Measurements from ENCODE around the gene C10orf105. TPM values are rescaled to one million over a fixed set of nuclear protein-coding genes. Genes with fewer than 3 reads are reported as not detected.

C10orf105 gene
- total RNA-seq, 4 donors from 2014 or later: 0.20 to 0.42 (median 0.26) TPM

GRCh38 chr10:71708897-71709882, 10.4 kb downstream of the C10orf105 start:
- H3K4me1 ChIP-seq: peaks cover 8 to 56% (median 22%) of the 10 kb centered on the region in 4 donors
- no peaks in the 10 kb centered on the region for H3K9me3 ChIP-seq
- peak overlapping the region in 2 of 4 donors; percentile 6 to 25 for H3K27ac ChIP-seq
- WGBS, 2 donors: 73 to 76% methylated on average over 28 of the region's 28 CpGs
- no peaks in the 10 kb centered on the region for H3K36me3 ChIP-seq
- no peaks in the 10 kb centered on the region for H3K27me3 ChIP-seq
- H3K4me3 ChIP-seq: no peak overlapping the region
- TF ChIP-seq EP300 (IDR thresholded peaks at IDR 0.05): no peak
- TF ChIP-seq POLR2A (IDR thresholded peaks at IDR 0.05): no peak
- no peak for TF ChIP-seq CTCF (IDR thresholded peaks at IDR 0.05)
- no peak for DNase-seq (ENCODE audit: low spot score in 2 of 2)

DNA sequence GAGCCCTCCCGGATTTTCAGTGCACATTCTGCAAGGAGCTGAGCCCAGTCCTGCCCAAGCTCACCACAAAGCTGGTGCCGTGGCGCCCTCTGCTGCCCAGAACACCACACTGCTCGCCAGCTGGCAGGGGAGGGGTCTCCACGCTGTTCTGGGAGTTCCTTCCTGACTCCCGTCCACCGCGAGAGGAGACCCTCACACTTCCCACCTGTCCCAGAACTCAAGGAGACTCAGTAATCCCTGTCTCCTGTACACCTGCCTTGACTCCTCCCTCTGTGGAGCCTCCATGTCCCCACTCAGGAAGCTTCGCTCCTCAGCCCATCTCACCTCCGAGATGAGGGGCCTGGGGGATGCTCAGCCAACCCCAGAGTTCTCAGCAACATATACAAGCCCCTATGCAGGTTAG, 11.3 kb downstream of the C10orf105 start:
- Histone ChIP-seq H3K4me1 (peaks cover 3 to 47% (median 14%) of the 10 kb centered on the region in 4 donors), H3K36me3 (no peaks in the 10 kb centered on the region), H3K27me3 (no peaks in the 10 kb centered on the region), H3K9me3 (no peaks in the 10 kb centered on the region), H3K27ac (peak overlapping the region in 1 of 4 donors; percentile 25), H3K4me3 (no peak overlapping the region)
- peak in 1 of 2 donors; percentile 54 for DNase-seq (ENCODE audit: low spot score in 2 of 2)
- WGBS, 2 donors: 17 to 19% methylated on average over 10 of the region's 10 CpGs
- TF ChIP-seq CTCF (IDR thresholded peaks at IDR 0.05) (peak; percentile 75 to 92 (median 90)), POLR2A (IDR thresholded peaks at IDR 0.05) (no peak)

GRCh38 chr10:71707240-71707789, 12.3 kb downstream of the C10orf105 start:
- 87 to 98% methylated on average over 5 of the region's 5 CpGs for WGBS, 2 donors
- peaks cover 0 to 37% (median 6%) of the 10 kb centered on the region in 4 donors for H3K4me1 ChIP-seq
- H3K36me3 ChIP-seq: no peaks in the 10 kb centered on the region
- TF ChIP-seq CTCF (IDR thresholded peaks at IDR 0.05) (no peak), POLR2A (IDR thresholded peaks at IDR 0.05) (no peak), EP300 (IDR thresholded peaks at IDR 0.05) (no peak)
- no peaks in the 10 kb centered on the region for H3K9me3 ChIP-seq
- H3K27ac ChIP-seq: no peak overlapping the region
- H3K4me3 ChIP-seq: no peak overlapping the region
- DNase-seq (ENCODE audit: low spot score in 2 of 2): no peak
- H3K27me3 ChIP-seq: no peaks in the 10 kb centered on the region

- Histone ChIP-seq H3K9me3 (no peaks in the 10 kb centered on the region), H3K4me1 (peaks cover 0 to 29% (median 0%) of the 10 kb centered on the region in 4 donors), H3K4me3 (no peak overlapping the region), H3K36me3 (no peaks in the 10 kb centered on the region), H3K27me3 (no peaks in the 10 kb centered on the region), H3K27ac (no peak overlapping the region)
- 85 to 86% methylated on average over 15 to 32 of the region's 35 CpGs for WGBS, 2 donors
- DNase-seq (ENCODE audit: low spot score in 2 of 2): no peak
- TF ChIP-seq POLR2A (IDR thresholded peaks at IDR 0.05): no peak
- TF ChIP-seq CTCF (IDR thresholded peaks at IDR 0.05): no peak
- TF ChIP-seq EP300 (IDR thresholded peaks at IDR 0.05): no peak
Observed at GRCh38 chr10:71706216-71707121, 13.1 kb downstream of the C10orf105 start.
